GM19238 (cell line): Measurements from ENCODE around the gene HHIPL1.

Source experiments
- DNase-seq: peaks from one replicate; pipeline ENCODE4 v3.0.0; 2011; ENCODE audit warnings: low spot score; ENCODE audit not compliant: insufficient read length

The HHIPL1 gene

DNA sequence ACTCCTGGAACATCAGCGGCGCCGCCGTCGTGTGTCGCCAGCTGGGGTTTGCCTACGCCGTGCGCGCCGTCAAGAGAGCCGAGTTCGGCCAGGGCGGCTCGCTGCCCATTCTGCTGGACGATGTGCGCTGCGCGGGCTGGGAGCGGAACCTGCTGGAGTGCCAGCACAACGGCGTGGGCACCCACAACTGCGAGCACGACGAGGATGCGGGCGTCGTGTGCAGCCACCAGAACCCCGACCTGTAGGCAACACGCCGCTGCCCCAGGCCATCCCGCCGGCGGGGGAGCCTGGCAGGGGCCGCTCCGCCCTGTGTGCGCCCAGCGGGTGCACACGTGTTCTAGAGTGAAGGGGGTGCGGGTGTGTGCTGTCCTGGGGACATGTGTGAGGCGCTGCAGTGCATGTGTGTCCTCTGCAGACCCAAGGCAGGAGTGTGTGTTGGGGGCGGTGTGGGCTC is 30.5 kb downstream of the HHIPL1 start:
- DNase-seq, result no peak

DNA sequence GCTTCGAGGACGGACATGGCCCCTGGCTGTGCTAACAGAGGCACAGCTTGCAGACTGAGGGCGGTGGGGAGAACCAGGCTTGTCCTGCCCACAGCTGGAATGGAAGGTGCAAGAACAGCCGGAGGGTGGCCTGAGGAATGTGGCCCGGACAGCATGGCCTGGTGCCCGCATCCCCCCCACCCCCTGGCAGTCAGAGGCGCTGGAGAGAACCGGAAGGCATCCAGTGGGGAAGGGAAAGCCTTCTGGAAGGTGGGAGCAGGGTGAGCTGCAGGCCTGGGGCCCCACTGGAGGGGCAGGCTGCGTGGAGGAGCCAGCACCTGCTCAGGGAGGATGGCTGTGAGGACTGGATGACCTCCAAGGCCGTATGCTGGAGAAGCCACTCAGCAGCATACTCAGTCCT is 31.0 kb downstream of the HHIPL1 start:
- no peak for DNase-seq

DNA sequence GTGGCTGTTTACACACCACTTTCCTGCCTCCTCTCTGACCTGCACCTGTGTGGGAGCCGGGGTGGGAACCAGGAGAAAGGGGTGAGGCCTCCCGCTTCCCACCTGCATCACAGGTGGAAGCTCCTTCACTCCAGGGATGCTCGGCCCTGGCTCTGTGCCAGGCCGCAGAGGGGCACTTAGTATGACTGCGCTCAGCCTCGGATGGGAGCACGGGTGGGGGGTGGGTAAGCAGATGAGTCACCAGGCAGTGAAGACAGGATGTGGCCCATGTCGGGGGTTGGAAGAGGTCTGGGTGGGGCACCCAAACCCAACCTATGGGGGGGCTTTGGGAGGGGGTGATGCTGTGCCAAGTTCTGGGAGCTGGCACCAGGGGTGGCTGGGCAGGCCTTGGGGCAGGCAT is 31.7 kb downstream of the HHIPL1 start:
- DNase-seq, result no peak

DNA sequence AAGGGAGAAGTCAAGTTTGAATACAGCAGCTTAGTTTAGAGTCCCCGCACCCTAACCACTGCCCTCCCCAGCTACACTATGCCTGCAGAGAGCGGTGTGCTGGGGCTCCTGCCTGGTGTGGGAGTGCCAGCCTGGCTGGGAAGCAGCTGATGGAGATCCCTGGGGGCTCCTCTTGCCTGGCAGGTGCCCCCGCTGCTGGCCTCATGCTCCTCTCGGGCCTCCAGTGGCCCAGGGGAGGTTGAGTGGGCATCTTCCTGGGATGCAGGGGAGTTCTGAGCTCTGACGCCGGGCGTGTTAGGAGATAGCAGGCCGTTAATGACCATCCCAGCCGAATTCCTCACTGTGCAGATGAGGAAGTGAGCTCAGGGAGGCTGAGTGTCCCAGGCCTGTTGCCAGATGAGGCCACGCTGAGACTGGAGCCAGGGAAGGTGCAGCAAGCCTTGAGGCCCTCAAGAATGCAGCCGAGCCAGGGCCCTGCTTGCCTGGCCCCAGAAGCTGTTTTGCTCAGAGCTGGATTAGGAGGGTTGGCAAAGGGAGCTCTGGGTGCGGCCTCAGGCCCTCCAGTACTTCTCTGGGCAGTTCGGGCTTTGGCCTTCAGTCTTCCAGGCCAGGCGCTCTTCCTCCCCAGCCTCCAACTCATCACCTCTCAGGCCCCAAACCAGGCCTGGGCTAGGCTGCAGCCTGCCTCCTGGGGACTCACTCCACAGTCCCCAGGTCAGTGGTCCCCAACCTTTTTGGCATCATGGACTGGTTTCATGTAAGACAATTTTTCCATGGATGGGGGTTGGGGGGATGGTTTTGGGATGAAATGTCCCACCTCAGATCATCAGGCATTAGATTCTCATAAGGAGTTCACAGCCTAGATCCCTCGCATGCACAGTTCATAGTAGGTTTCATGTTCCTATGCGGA is 32.6 kb downstream of the HHIPL1 start:
- DNase-seq, result no peak

DNA sequence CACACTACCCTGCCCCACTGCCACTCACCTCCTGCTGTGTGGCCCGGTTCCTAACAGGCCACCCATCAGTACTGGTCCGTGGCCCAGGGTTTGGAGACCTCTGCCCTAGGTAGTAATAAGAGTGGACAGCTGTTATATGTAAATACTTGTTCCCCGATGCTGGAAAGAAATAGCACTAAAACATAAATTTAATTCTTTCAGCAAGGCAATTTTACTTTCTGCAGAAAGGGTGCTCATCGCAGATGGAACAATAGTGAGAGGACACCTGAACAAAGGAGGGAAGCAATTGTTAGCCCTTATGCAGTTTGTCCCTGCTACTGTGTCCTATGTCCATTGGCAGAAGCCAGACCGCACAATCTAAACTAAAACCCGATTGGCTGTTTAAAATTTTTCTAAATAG is 33.3 kb downstream of the HHIPL1 start:
- DNase-seq, result no peak

DNA sequence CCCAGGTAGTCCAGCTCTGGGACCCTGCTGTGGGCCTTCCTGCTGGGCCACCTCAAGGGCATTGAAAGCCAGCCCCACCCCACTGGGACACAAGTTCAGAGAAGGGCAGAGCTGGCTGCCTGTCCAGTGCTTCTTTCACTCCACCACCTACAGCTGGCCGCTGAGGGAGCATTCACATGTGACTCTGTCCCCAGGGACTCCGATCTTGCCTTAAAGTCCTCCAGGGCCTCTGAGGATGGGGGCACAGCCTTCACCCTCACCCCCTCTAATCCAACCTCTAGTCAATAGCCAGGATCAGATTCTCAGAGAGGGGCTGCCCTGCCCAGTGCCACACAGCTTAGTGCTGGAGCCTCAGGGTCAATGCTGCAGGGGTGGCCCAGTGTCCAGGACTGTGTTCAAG is 34.2 kb downstream of the HHIPL1 start:
- no peak for DNase-seq

DNA sequence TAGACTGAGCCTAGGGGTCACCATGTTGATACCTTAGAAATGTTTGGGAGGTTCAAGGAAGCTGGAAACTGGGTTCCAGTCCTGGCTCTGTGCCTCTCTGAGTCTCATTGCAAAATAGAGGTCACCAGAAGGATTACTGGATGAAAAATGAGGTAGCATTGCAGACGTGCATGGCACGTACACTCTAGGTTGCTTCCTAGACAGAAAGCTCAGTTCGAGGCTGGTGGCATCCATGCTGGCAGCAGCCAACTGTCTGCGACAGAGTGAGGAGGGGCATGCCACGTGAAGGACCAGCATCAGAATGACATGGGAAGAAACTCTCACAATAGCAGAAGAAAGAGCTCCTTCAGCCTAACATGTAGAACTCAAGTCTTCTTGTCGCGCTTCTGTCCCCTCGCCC is 34.6 kb downstream of the HHIPL1 start:
- DNase-seq, result no peak

DNA sequence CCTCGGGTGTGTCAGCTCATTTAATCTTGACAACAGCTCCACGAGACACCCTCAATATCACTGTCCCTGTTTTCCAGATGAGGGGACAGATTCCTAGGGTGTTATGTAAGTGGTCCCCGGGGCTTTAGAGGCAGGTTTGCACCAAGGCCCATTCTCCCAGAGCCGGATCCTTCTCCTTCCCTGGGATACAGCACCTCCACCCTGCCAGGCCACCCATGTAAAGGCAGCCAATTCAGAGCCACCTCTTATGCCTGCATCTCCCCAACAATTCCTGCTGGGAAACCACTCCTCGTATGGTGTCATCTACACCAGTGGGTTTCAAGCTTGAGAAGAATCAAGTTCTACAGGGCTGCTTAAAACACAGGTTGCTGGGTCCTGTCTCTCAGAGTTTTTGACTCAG is 35.1 kb downstream of the HHIPL1 start:
- DNase-seq, result no peak

DNA sequence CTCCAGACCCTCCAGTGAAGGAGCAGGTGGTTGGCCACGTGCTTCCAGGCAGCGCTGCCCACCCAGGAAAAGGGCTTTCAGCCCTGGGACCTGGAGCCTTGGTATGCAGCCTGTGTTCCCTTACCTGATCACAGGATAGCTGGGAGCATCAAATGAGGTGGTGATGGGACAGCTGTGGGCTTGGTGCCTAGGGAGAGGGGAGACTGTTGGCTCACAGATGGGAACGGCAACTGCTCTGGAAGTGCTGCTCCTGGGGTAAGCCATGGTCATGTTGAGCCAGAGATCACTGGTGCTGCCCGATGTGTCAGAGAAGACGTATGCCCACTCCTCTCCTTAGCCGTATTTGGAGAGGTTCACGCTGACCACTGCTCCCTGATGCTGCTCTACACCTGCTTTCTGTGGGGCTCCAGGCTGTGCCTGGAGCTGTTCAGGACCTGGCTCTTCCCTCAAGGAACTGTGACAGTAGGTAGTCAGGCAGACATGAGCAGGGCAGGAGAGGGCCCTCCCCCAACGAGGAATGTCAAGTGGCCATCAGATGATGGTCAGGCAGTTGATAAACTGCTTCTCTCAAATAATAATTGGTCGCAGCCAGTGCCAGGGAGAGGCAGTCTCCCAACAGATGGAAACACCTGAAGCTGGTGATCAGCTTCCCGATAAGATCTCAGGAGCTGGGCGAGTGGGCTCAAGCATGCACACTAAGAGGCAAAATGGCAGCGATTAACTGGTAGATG is 36.3 kb downstream of the HHIPL1 start:
- no peak for DNase-seq

DNA sequence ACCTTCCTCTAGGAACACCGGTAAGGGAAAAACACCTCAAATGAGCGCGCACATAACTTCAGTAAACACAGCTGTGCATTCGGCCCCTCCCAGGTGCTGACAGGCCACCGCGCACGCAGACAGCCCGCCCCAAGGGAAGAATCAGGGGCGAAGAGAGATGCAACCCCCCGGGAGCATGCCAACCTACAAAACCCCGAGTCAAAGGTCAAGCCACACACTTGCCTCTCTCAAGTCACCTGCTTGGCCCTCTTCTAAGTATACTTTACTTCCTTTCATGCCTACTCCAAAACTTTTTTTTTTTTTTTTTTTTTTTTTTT is 36.9 kb downstream of the HHIPL1 start:
- DNase-seq, result no peak

DNA sequence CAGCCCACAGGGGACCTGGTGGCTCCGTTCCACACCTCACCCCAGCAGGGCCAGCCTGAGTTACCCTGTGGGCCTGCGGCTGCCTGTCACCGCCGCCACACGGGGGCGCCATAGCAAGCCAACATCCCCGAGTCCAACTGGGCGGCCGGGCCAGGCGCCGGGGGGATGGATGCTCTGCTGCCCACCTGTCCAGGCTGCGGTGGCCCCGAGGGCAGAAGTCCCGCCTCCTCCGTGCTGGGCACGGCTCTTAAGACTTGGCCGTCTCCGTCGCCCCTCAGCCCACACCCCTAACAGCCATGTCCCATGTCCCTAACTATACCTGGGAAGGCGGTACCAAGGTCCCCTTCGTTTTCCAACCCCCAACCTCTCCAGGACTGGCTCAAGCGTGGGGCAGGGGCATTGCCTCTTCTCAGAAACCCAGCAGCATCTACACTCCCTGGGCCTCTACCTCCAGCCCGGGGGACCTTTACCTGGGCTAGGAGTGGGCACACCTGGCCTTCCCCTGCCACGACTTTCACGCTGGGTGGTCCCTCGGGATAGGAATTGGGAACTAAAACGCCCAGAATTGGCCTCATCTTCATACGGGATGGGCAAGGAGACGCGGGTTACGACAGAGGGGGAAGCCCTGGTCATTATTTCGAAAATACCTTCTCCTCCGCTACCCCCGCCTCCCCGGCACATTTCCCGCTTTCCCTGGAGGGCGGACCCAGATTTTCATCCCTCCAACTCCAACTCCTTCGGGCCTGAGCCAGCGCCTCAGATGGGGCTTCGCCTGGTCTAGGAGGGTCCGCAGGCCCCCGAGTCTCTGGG is 38.1 kb downstream of the HHIPL1 start:
- DNase-seq, result peak; percentile 69

DNA sequence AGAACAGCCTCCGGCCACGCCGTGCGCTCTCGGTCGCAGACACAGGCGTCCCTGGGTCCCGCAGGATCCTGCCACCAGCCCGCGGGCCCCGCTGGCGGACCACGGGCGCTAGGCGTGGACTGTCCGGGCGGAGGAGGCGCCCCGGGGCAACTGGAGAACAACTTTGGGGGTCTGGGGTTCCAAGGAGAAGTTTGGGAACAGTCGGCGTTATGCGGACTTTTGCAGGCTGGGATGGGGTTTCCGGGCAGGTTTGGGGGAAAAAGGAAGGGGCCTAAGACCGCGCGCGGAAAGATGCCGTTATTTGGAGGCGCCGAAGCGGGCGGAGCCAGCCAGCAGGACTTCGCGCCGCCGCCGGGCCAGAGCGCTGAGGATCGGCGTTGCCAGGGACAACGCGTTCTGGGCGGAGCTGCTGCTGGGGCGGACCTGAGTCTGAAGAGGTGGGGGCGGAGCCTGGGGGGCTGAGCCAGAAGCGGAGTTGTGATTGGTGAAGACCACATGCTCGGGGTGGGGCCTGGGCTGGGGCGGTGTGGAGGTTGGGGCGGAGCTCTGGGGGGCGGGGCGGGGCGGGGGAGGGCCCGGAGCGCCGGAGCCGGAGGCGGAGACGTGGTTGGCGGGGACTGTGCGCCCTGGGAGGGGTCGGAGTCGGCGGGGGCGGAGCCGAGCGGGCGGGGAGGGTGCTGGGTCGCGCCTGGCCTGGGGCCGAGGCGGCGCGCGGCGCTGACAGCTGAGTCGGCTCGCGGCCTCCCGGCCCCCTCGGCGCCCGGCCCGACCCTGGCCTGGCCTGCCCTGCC is 38.9 kb downstream of the HHIPL1 start, which contains the start of gene CYP46A1:
TSS of gene CYP46A1 (plus strand) at position 680 of the 791 bp plus-strand sequence. CDS start 120 bp downstream, outside the sequence.
- DNase-seq, result peak; percentile 98

DNA sequence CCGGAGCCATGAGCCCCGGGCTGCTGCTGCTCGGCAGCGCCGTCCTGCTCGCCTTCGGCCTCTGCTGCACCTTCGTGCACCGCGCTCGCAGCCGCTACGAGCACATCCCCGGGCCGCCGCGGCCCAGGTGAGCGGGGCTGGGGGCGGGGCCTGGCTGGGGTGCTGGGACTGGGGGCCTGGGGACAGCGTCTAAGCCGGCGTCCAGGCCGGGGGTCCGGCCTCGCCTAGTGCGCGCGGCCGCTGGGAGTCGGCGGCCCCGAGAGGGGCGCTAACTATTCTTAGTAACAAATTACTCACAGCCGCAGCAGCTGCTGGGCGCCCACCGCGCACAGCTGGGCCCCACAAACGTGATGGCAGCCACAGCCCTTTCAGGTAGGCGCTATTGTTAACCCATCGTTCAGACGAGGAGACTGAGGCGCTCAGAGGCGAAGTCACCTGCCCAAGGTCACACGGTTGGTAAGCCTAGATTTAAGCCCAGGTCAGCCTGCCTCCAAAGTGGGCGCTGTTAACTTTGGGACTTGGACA is 39.5 kb downstream of the HHIPL1 start:
- no peak for DNase-seq

DNA sequence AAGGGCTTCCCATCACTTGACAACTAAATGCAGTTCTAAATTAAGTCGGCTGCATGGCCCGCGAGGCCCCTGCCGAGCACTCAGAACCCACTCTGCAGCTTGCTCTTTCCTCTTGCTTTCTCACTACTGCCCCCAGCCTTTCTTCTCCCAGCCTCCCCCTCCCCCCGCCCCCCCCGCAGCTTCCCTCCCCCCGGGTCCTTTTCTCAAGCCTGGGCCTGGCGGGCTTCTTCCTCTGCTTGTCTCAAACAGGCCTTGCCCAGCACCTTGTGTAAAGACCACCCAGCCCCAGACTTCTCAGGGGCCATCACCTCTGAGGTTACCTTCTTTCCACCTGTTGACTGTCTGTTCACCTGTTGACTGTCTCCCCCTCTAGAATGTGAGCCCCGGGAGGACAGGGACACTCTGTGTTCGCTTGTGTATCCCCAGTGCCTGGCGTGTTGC is 40.2 kb downstream of the HHIPL1 start:
- DNase-seq, result no peak

DNA sequence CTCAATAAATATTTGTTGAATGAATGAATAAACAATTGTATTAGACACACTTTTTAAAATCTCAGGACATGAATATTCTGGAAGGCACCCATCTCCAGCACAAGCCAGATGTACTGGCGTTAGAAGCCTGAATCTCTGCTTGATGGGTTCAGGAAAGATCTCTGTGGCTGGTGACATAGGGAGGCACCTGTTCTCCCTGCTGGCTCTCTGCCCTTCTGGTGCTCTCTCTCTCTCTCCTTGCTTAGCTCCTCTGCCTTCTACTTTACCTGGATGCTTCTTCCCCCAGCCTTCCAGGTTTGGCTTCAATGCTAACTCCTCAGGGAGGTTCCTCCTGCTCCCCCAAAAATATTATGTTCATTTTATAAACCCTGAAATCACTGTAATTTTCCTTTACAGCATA is 40.7 kb downstream of the HHIPL1 start:
- DNase-seq, result no peak

DNA sequence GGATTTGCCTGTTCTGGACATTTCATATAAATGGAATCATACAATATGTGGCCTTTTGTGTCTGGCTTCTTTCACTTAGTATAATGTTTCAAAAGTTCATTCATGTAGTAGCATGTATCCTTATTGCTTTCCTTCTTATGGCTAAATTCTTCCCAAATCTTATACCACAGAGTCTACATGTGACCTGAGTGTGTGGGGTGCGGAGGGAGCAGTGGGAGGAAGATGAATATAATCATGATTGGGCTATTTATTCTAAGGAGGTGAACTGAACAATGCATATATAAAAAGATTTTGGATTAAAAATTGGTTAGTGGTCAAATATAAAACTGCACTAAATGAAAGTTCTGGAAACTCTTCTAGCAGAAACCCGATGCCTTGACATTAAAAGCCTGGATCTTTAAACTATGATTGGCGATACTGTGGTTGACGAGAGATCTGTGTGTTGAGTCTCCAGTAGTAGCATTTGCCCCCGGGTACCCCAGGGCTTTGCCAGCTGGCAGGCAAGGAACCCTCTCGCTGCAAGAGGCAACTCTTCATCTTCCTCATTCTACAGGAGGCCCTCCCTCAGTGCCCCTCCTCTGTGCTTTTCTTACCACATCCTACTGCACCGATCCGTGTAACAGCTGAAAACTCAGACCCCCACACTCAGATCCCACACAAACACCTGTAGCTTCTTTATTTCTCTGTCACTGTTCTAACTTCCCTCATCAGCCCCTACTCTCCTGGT is 41.8 kb downstream of the HHIPL1 start:
- DNase-seq, result no peak

DNA sequence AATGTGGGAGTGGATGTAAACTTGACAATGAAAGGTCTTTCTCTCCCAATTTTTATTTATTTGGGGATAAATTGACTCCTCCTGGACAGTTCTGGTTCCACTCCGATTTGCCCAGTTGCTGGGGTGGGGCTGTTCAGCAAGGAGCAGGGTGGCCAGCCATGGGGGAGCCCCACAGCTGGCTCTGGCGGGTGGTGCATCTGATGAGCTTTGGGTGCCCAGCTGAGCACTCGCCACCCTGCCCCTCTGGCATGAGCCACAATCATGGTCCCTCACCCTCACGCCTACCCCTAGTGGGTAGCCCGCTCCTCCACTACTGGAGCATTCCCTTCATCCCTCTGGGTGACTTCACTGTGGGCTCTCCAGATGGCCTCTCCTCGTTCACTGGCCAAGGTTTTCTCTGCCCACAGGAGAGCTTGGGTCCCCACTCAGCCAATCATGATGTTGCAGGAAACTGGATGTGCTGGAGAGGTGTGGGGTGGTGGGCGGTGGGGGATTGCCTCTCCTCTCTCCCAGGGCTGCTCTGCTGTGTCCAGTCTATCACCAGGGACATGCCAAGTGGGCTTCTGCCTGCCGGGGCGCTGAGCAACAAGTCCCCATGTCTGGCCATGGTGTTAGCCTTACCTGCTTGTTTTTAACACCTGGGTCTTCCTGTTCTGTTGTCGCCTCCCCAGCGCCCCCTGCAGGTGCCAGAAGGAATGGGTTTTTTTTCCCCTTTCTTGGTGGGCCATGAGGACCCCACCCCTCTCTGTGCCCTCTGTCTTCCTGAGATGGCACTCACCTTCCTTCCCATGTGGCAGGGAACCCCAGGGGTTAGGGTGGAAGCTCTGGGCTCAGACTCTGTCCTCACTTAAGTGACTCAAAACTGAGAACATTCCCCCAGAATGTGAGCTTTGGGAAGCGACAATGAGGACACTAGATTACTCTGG is 42.6 kb downstream of the HHIPL1 start:
- no peak for DNase-seq

DNA sequence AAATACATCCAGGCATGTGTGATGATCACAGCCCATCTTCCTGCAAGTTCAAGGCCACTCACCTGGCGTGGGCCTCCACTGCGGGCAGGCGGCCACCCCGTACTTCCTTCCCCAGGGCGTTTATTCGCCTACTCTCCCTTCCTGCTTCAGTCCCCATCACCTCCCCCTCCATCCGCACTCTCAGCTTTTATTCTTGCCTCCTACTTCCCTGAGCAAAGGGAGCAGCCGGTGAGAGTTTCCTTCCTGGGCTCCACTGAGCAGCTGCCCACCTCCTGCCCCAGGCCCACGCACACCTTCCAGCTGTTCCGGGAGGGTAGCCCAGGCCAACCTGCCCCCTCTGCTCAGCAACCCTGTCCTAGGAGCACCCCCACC is 43.3 kb downstream of the HHIPL1 start:
- DNase-seq, result no peak

DNA sequence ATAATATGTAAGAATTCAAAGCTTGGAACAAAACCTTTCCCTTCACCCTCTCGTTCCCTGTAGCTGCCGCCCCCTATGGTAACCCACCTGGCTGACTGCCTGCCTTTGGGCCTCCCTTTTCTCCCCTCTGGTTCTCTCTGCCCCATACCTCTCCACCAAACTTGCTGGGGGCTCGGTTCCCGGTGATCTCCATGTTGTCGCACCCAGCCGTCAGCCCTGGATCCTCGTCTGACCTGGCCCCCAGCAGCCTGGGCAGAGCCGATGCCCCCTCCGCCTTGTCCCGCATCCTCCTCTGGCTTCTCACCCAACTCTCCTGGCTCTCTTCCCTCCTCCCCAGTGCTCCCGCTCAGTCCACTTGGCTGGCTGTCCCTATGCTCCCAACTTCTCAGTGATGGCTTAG is 43.7 kb downstream of the HHIPL1 start:
- no peak for DNase-seq
